ENCODE results near the gene RUNDC3A.

The RUNDC3A gene

GRCh38 chr17:44324571-44325275 is 16.3 kb downstream of the RUNDC3A start, which contains the start of gene SLC25A39 (continued):
- TF ChIP-seq, protein P1, sequence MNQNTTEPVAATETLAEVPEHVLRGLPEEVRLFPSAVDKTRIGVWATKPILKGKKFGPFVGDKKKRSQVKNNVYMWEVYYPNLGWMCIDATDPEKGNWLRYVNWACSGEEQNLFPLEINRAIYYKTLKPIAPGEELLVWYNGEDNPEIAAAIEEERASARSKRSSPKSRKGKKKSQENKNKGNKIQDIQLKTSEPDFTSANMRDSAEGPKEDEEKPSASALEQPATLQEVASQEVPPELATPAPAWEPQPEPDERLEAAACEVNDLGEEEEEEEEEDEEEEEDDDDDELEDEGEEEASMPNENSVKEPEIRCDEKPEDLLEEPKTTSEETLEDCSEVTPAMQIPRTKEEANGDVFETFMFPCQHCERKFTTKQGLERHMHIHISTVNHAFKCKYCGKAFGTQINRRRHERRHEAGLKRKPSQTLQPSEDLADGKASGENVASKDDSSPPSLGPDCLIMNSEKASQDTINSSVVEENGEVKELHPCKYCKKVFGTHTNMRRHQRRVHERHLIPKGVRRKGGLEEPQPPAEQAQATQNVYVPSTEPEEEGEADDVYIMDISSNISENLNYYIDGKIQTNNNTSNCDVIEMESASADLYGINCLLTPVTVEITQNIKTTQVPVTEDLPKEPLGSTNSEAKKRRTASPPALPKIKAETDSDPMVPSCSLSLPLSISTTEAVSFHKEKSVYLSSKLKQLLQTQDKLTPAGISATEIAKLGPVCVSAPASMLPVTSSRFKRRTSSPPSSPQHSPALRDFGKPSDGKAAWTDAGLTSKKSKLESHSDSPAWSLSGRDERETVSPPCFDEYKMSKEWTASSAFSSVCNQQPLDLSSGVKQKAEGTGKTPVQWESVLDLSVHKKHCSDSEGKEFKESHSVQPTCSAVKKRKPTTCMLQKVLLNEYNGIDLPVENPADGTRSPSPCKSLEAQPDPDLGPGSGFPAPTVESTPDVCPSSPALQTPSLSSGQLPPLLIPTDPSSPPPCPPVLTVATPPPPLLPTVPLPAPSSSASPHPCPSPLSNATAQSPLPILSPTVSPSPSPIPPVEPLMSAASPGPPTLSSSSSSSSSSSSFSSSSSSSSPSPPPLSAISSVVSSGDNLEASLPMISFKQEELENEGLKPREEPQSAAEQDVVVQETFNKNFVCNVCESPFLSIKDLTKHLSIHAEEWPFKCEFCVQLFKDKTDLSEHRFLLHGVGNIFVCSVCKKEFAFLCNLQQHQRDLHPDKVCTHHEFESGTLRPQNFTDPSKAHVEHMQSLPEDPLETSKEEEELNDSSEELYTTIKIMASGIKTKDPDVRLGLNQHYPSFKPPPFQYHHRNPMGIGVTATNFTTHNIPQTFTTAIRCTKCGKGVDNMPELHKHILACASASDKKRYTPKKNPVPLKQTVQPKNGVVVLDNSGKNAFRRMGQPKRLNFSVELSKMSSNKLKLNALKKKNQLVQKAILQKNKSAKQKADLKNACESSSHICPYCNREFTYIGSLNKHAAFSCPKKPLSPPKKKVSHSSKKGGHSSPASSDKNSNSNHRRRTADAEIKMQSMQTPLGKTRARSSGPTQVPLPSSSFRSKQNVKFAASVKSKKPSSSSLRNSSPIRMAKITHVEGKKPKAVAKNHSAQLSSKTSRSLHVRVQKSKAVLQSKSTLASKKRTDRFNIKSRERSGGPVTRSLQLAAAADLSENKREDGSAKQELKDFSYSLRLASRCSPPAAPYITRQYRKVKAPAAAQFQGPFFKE (tag by site-specific recombination; IDR thresholded peaks at IDR 0.05; ENCODE audit: borderline replicate concordance): no peak
- TF ChIP-seq ZNF112 (tag by site-specific recombination; IDR thresholded peaks at IDR 0.05) (no peak), ZSCAN4 (tag by site-specific recombination; IDR thresholded peaks at IDR 0.05) (no peak), GLI4 (tag by site-specific recombination; IDR thresholded peaks at IDR 0.05) (no peak), ZBTB1 (tag by site-specific recombination; IDR thresholded peaks at IDR 0.05) (no peak), ZNF664 (tag by site-specific recombination; IDR thresholded peaks at IDR 0.05) (no peak), ZNF311 (tag by site-specific recombination; IDR thresholded peaks at IDR 0.05; ENCODE audit: borderline replicate concordance) (no peak), GLI2 (tag by site-specific recombination; IDR thresholded peaks at IDR 0.05; ENCODE audit: borderline replicate concordance, low read depth) (no peak), ZBTB20 (tag by site-specific recombination; IDR thresholded peaks at IDR 0.05) (0 out of 2 replicates have a peak, but pooled peaks have one; percentile 14), IKZF3 (tag by site-specific recombination; IDR thresholded peaks at IDR 0.05) (0 out of 2 replicates have a peak, but pooled peaks have one; percentile 36), ZBTB44 (tag by site-specific recombination; IDR thresholded peaks at IDR 0.05) (peak; percentile 63; the same call in 1 of the 2 replicates), ZNF202 (tag by site-specific recombination; IDR thresholded peaks at IDR 0.05; ENCODE audit: borderline replicate concordance) (no peak), ZBTB49 (tag by site-specific recombination; IDR thresholded peaks at IDR 0.05; ENCODE audit: low read depth) (no peak), ZNF670 (tag by site-specific recombination; IDR thresholded peaks at IDR 0.05; ENCODE audit: low read depth) (no peak), PRDM10 (tag by site-specific recombination; IDR thresholded peaks at IDR 0.05) (peak; percentile 31; the same call in 1 of the 2 replicates), ATF2 (tag by site-specific recombination; IDR thresholded peaks at IDR 0.05; ENCODE audit: low read depth) (no peak), ZNF571 (tag by site-specific recombination; IDR thresholded peaks at IDR 0.05) (no peak), ZNF341 (tag by site-specific recombination; IDR thresholded peaks at IDR 0.05; ENCODE audit: low read depth) (no peak), ZNF146 (tag by site-specific recombination; IDR thresholded peaks at IDR 0.05) (no peak), ZNF404 (tag by site-specific recombination; IDR thresholded peaks at IDR 0.05) (no peak), ZFP37 (tag by site-specific recombination; IDR thresholded peaks at IDR 0.05) (no peak)
